ENCODE measurements around the gene PSRC1. TPM values are rescaled to one million over a fixed set of nuclear protein-coding genes. Genes with fewer than 3 reads are reported as not detected.

PSRC1 gene
- total RNA-seq, 1 experiment from 2014 or later = 75.0 TPM

- Histone ChIP-seq H3K4me1 (ENCODE audit: insufficient read depth, low read length, poor library complexity, severe bottlenecking) (no peaks in the 10 kb centered on the region), H3K27ac (ENCODE audit: low read depth, low read length, poor library complexity, severe bottlenecking) (no peak overlapping the region), H3K27me3 (replicated peaks; ENCODE audit: insufficient read depth, low read depth, low read length, poor library complexity) (no peaks in the 10 kb centered on the region), H3K36me3 (ENCODE audit: insufficient read depth, low read length, poor library complexity, severe bottlenecking) (peaks cover 27% of the 10 kb centered on the region), H3K4me3 (ENCODE audit: low read depth, low read length, poor library complexity, severe bottlenecking) (no peak overlapping the region), H3K9me3 (ENCODE audit: low read depth, low read length, poor library complexity, severe bottlenecking) (no peaks in the 10 kb centered on the region)
- TF ChIP-seq EZH2 (IDR thresholded peaks at IDR 0.05; ENCODE audit: borderline replicate concordance, low read depth, low read length, poor library complexity, severe bottlenecking) (no peak), CTCF (conservative IDR thresholded peaks at IDR 0.05; ENCODE audit: low read depth, low read length) (no peak)
- no TSS peak for BruUV-seq (replicated peaks)
- intact Hi-C loops (cut with micrococcal nuclease; ENCODE audit: unreplicated experiment) = no loop called here
- DNase-seq (ENCODE audit: low spot score) = no peak
- POLR2A ChIA-PET (ENCODE audit: low non-redundant PET) = interaction anchor here (0.6 kb wide), 1 partner anchor 134 kb away, joined by 5 read pairs; no protein-coding TSS in a partner anchor
- CTCF ChIA-PET = interaction anchor here (1.9 kb wide), 1 partner anchor 123 kb away, joined by 23 read pairs; no protein-coding TSS in a partner anchor
These were observed 7.1 kb downstream of the PSRC1 start for GRCh38 chr1:109275706-109276345.

- no peak overlapping the region for H3K27ac ChIP-seq (ENCODE audit: low read depth, low read length, poor library complexity, severe bottlenecking)
- intact Hi-C loops (cut with micrococcal nuclease; ENCODE audit: unreplicated experiment) = no loop called here
- H3K36me3 ChIP-seq (ENCODE audit: insufficient read depth, low read length, poor library complexity, severe bottlenecking) = peaks cover 22% of the 10 kb centered on the region
- CTCF ChIA-PET = no interaction called here
- no peak for TF ChIP-seq CTCF (conservative IDR thresholded peaks at IDR 0.05; ENCODE audit: low read depth, low read length)
- TF ChIP-seq EZH2 (IDR thresholded peaks at IDR 0.05; ENCODE audit: borderline replicate concordance, low read depth, low read length, poor library complexity, severe bottlenecking) = no peak
- H3K27me3 ChIP-seq (replicated peaks; ENCODE audit: insufficient read depth, low read depth, low read length, poor library complexity) = no peaks in the 10 kb centered on the region
- POLR2A ChIA-PET (ENCODE audit: low non-redundant PET) = no interaction called here
- TSS peak; percentile 60 for BruUV-seq (replicated peaks)
- H3K4me3 ChIP-seq (ENCODE audit: low read depth, low read length, poor library complexity, severe bottlenecking) = no peak overlapping the region
- no peak for DNase-seq (ENCODE audit: low spot score)
- no peaks in the 10 kb centered on the region for H3K4me1 ChIP-seq (ENCODE audit: insufficient read depth, low read length, poor library complexity, severe bottlenecking)
- H3K9me3 ChIP-seq (ENCODE audit: low read depth, low read length, poor library complexity, severe bottlenecking) = no peaks in the 10 kb centered on the region
These were observed 8.1 kb downstream of the PSRC1 start for GRCh38 chr1:109274533-109275476.

GRCh38 chr1:109273570-109274288 lies 9.2 kb downstream of the PSRC1 start:
- ChIA-PET CTCF (interaction anchor here (0.6 kb wide), 1 partner anchor 149 kb away, joined by 7 read pairs; no protein-coding TSS in a partner anchor), POLR2A (ENCODE audit: low non-redundant PET) (no interaction called here)
- Histone ChIP-seq H3K4me3 (ENCODE audit: low read depth, low read length, poor library complexity, severe bottlenecking) (no peak overlapping the region), H3K27me3 (replicated peaks; ENCODE audit: insufficient read depth, low read depth, low read length, poor library complexity) (no peaks in the 10 kb centered on the region), H3K36me3 (ENCODE audit: insufficient read depth, low read length, poor library complexity, severe bottlenecking) (peaks cover 18% of the 10 kb centered on the region), H3K4me1 (ENCODE audit: insufficient read depth, low read length, poor library complexity, severe bottlenecking) (no peaks in the 10 kb centered on the region), H3K9me3 (ENCODE audit: low read depth, low read length, poor library complexity, severe bottlenecking) (no peaks in the 10 kb centered on the region), H3K27ac (ENCODE audit: low read depth, low read length, poor library complexity, severe bottlenecking) (no peak overlapping the region)
- DNase-seq (ENCODE audit: low spot score) = no peak
- TF ChIP-seq CTCF (conservative IDR thresholded peaks at IDR 0.05; ENCODE audit: low read depth, low read length) = no peak
- no peak for TF ChIP-seq EZH2 (IDR thresholded peaks at IDR 0.05; ENCODE audit: borderline replicate concordance, low read depth, low read length, poor library complexity, severe bottlenecking)
- intact Hi-C loops (cut with micrococcal nuclease; ENCODE audit: unreplicated experiment) = no loop called here
- BruUV-seq (replicated peaks) = no TSS peak
